ENCODE results near the gene RNF180.

DNA sequence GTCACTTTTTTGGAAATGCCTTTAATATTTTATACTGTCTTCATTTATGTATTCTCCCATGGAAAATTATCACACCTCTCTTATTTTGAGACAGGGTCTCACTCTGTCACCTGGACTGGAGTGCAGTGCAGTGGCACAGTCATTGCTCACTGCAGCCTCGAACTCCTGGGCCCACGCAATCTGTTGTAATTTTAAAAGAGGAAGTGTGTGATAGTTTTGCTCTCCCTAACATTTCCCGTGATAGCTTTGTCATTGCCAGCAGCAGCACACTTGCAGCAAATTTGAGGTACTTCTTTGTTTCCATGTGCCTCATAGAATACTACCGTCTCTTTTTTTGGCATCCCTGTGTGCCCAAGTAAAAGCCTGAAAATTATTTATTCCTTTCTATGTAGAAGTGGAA lies 103.5 kb downstream of the RNF180 start:
- TF ChIP-seq, protein P1, sequence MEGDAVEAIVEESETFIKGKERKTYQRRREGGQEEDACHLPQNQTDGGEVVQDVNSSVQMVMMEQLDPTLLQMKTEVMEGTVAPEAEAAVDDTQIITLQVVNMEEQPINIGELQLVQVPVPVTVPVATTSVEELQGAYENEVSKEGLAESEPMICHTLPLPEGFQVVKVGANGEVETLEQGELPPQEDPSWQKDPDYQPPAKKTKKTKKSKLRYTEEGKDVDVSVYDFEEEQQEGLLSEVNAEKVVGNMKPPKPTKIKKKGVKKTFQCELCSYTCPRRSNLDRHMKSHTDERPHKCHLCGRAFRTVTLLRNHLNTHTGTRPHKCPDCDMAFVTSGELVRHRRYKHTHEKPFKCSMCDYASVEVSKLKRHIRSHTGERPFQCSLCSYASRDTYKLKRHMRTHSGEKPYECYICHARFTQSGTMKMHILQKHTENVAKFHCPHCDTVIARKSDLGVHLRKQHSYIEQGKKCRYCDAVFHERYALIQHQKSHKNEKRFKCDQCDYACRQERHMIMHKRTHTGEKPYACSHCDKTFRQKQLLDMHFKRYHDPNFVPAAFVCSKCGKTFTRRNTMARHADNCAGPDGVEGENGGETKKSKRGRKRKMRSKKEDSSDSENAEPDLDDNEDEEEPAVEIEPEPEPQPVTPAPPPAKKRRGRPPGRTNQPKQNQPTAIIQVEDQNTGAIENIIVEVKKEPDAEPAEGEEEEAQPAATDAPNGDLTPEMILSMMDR (IDR thresholded peaks at IDR 0.05 in 2 of 3, conservative IDR thresholded peaks at IDR 0.05 in 1 of 3; ENCODE audit: control insufficient read depth in 2 of 3, extremely low read depth in 1 of 3, insufficient read depth in 1 of 3, low read depth in 3 of 3, low read length in 3 of 3): no peak
- TF ChIP-seq TCF12 (IDR thresholded peaks at IDR 0.05; ENCODE audit: low read depth, low read length) (no peak), EED (IDR thresholded peaks at IDR 0.05; ENCODE audit: low read depth) (no peak)
- TF ChIP-seq, protein P2, sequence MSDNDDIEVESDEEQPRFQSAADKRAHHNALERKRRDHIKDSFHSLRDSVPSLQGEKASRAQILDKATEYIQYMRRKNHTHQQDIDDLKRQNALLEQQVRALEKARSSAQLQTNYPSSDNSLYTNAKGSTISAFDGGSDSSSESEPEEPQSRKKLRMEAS (IDR thresholded peaks at IDR 0.05; ENCODE audit: low read depth, low read length): no peak
